ENCODE results near the gene B2M. TPM values are rescaled to one million over a fixed set of nuclear protein-coding genes. Genes with fewer than 3 reads are reported as not detected.
A peak's percentile ranks its signal among the peaks of the same experiment; 100 is the strongest.

B2M gene
- total RNA-seq, 1 experiment from 2014 or later: 81.0 TPM

GRCh38 chr15:44713006-44713966 is 2.0 kb downstream of the B2M start:
- Histone ChIP-seq H2BK20ac (ENCODE audit: low read depth, low read length, poor library complexity, severe bottlenecking) (no peak overlapping the region), H4K91ac (ENCODE audit: insufficient read length, low read depth, low read length) (no peak overlapping the region), H3K23me2 (ENCODE audit: insufficient read length, low read depth, low read length, poor library complexity, severe bottlenecking) (peaks cover 13% of the 10 kb centered on the region), H3K56ac (ENCODE audit: insufficient read length, low read depth, low read length) (no peak overlapping the region), H3K79me1 (ENCODE audit: insufficient read depth, low read depth, low read length, poor library complexity, severe bottlenecking) (no peaks in the 10 kb centered on the region), H3K79me2 (ENCODE audit: insufficient read depth, low read length) (no peaks in the 10 kb centered on the region; the same call in 1 of the 2 replicates), H3K4me1 (ENCODE audit: insufficient read depth, low read length) (no peaks in the 10 kb centered on the region), H2BK5ac (ENCODE audit: insufficient read length, low read length) (no peak overlapping the region), H4K20me1 (ENCODE audit: control insufficient read depth, insufficient read depth, insufficient read length) (no peaks in the 10 kb centered on the region), H3T11ph (ENCODE audit: low read length) (no peak overlapping the region), H3K9me3 (ENCODE audit: control insufficient read depth, low read depth, low read length) (no peaks in the 10 kb centered on the region), H3K4me2 (ENCODE audit: insufficient read depth, insufficient read length, low read length) (no peak overlapping the region), H4K5ac (ENCODE audit: insufficient read length, low read depth, low read length) (no peak overlapping the region), H2BK12ac (ENCODE audit: insufficient read length, low read depth, low read length) (no peak overlapping the region), H3K14ac (ENCODE audit: insufficient read depth, low read length) (no peak overlapping the region), H3K9ac (ENCODE audit: extremely low read depth, insufficient read length, low read length) (no peak overlapping the region), H2BK120ac (ENCODE audit: low read depth, low read length, poor library complexity, severe bottlenecking) (no peak overlapping the region), H4K8ac (replicated peaks; ENCODE audit: insufficient read length, low read depth, low read length) (no peak overlapping the region), H3K23ac (ENCODE audit: insufficient read length, low read depth, low read length) (no peak overlapping the region), H3K27ac (ENCODE audit: insufficient read length, low read depth, low read length) (no peak overlapping the region), H2AK5ac (ENCODE audit: insufficient read length, low read length) (no peak overlapping the region), H2AFZ (ENCODE audit: low read length) (no peak overlapping the region), H3K4ac (ENCODE audit: low read depth, low read length) (no peak overlapping the region), H3K27me3 (ENCODE audit: insufficient read depth, low read length) (no peaks in the 10 kb centered on the region; the same call in 1 of the 2 replicates), H3K18ac (ENCODE audit: insufficient read length, low read depth, low read length) (no peak overlapping the region), H2BK15ac (ENCODE audit: low read depth, low read length) (no peak overlapping the region)
- peak; percentile 59; the same call in 2 of the 3 replicates for TF ChIP-seq CTCF (conservative IDR thresholded peaks at IDR 0.05)
- Mint-ChIP-seq H3K9me3 (no peaks in the 10 kb centered on the region), H3K36me3 (ENCODE audit: insufficient read depth in 1 of 3, low read depth in 3 of 3) (peaks cover 2 to 15% (median 14%) of the 10 kb centered on the region in 3 experiments; a peak in 6 of 7 replicates), H3K27me3 (ENCODE audit: low read depth) (peaks cover 15% of the 10 kb centered on the region), H3K27ac (no peak overlapping the region), H3K4me3 (no peak overlapping the region; a peak in 1 of 5 replicates), H3K4me1 (peaks cover 6 to 7% of the 10 kb centered on the region in 2 experiments)
- WGBS (ENCODE audit: extremely low coverage, insufficient read length, low lambda C conversion rate): no CpG with 5 or more reads among the region's 5 CpGs
- DNase-seq: no peak
